GM23338 (cell line): ENCODE measurements around the gene COA8. TPM values are rescaled to one million over a fixed set of nuclear protein-coding genes. Genes with fewer than 3 reads are reported as not detected.
A peak's percentile ranks its signal among the peaks of the same experiment; 100 is the strongest.

ENCODE experiments used
- ATAC-seq: fragments of 200-7000 bp; cut with Tn5 transposase; 3 replicates; pipeline ENCODE4 v1.9.1; 2020
- DNase-seq: peaks from one replicate; pipeline ENCODE4 v3.0.0-alpha.2; 2015; ENCODE audit warnings: low spot score
- H2AFZ ChIP-seq: fragments of 200-600 bp; sonication (generic); 2 replicates; pipeline ENCODE4 v1.8.0; 2016; ENCODE audit warnings: antibody characterized with exemption, mild to moderate bottlenecking, moderate library complexity
- H3F3A ChIP-seq: fragments of 200-600 bp; sonication (generic); replicated peaks from 2 replicates; pipeline ENCODE4 v1.8.0; 2017; ENCODE audit warnings: antibody characterized with exemption, mixed run types, low read depth
- H3K27ac ChIP-seq: fragments of 200-600 bp; sonication (generic); 2 replicates; pipeline ENCODE4 v1.6.1; 2016; ENCODE audit warnings: low read depth
- H3K27me3 ChIP-seq: fragments of 200-600 bp; sonication (generic); 2 replicates; pipeline ENCODE4 v1.8.0; 2016; ENCODE audit warnings: mild to moderate bottlenecking, mixed run types, moderate library complexity; ENCODE audit not compliant: insufficient read depth
- H3K36me3 ChIP-seq: fragments of 200-600 bp; sonication (generic); 2 replicates; pipeline ENCODE4 v1.8.0; 2016; ENCODE audit warnings: mild to moderate bottlenecking; ENCODE audit not compliant: insufficient read depth
- H3K4me1 ChIP-seq: fragments of 200-600 bp; sonication (generic); 2 replicates; pipeline ENCODE4 v1.8.0; 2016; ENCODE audit warnings: mild to moderate bottlenecking, moderate library complexity; ENCODE audit not compliant: insufficient read depth
- H3K4me2 ChIP-seq: fragments of 200-600 bp; sonication (generic); 2 replicates; pipeline ENCODE4 v1.7.1; 2017; ENCODE audit warnings: mixed run types
- H3K4me3 ChIP-seq: fragments of 200-600 bp; sonication (generic); 2 replicates; pipeline ENCODE4 v1.6.1; 2016; ENCODE audit warnings: mixed run types
- H3K79me2 ChIP-seq: fragments of 200-600 bp; sonication (generic); replicated peaks from 2 replicates; pipeline ENCODE4 v1.8.0; 2017; ENCODE audit warnings: mild to moderate bottlenecking; ENCODE audit not compliant: insufficient read depth
- H3K9me2 ChIP-seq: fragments of 200-600 bp; sonication (generic); 2 replicates; pipeline ENCODE4 v1.8.0; 2017; ENCODE audit not compliant: insufficient read depth
- H4K20me1 ChIP-seq: fragments of 200-600 bp; sonication (generic); replicated peaks from 2 replicates; pipeline ENCODE4 v1.8.0; 2017; ENCODE audit warnings: mild to moderate bottlenecking; ENCODE audit not compliant: insufficient read depth
- H3K27ac Mint-ChIP-seq: 2 replicates; pipeline ENCODE4 v1.8.0; 2020; ENCODE audit warnings: inconsistent platforms, mild to moderate bottlenecking, moderate library complexity, mixed read lengths
- H3K27me3 Mint-ChIP-seq: 3 replicates; pipeline ENCODE4 v1.8.0; 2022; ENCODE audit warnings: low read depth, mild to moderate bottlenecking, moderate library complexity, mixed read lengths, inconsistent platforms; ENCODE audit not compliant: insufficient read depth, poor library complexity
- H3K36me3 Mint-ChIP-seq: 3 replicates; pipeline ENCODE4 v1.8.0; 2021; ENCODE audit warnings: low read depth, mild to moderate bottlenecking, inconsistent platforms, moderate library complexity, mixed read lengths
- H3K4me1 Mint-ChIP-seq: 3 replicates; pipeline ENCODE4 v1.8.0; 2020; ENCODE audit warnings: mild to moderate bottlenecking, inconsistent platforms, mixed read lengths
- H3K4me3 Mint-ChIP-seq: 3 replicates; pipeline ENCODE4 v1.8.0; 2021; ENCODE audit warnings: moderate library complexity, mild to moderate bottlenecking, inconsistent platforms, mixed read lengths
- H3K9me3 Mint-ChIP-seq: 3 replicates; pipeline ENCODE4 v1.8.0; 2020; ENCODE audit warnings: moderate library complexity, mild to moderate bottlenecking, inconsistent platforms, mixed read lengths
- CTCF ChIP-seq, 2 experiments: fragments of 200-600 bp in 1 of 2; sonication (generic) in 1 of 2; conservative IDR thresholded peaks; 2 replicates each; pipeline versions ENCODE4 v1.5.1 to v1.6.1; 2016 to 2017; ENCODE audit warnings: antibody characterized with exemption in 2 of 2, low read depth in 2 of 2, mild to moderate bottlenecking in 2 of 2, moderate library complexity in 1 of 2
- ETS1 ChIP-seq: IDR thresholded peaks from 2 replicates; pipeline ENCODE4 v1.6.1; 2016; ENCODE audit warnings: antibody characterized with exemption
- EZH2 ChIP-seq: fragments of 200-600 bp; sonication (generic); IDR thresholded peaks from one replicate; pipeline ENCODE4 v1.8.0; 2017; ENCODE audit warnings: antibody characterized with exemption, mild to moderate bottlenecking, low read depth; ENCODE audit not compliant: unreplicated experiment
- EZH2phosphoT487 ChIP-seq: fragments of 200-600 bp; sonication (generic); IDR thresholded peaks from one replicate; pipeline ENCODE4 v1.8.1; 2018; ENCODE audit warnings: antibody characterized with exemption; ENCODE audit not compliant: unreplicated experiment
- POLR2AphosphoS5 ChIP-seq: IDR thresholded peaks from 2 replicates; pipeline ENCODE4 v1.6.1; 2016; ENCODE audit warnings: antibody characterized with exemption, low read depth
- ZNF462 ChIP-seq: fragments of 250-450 bp; sonication (Bioruptor Pico); IDR thresholded peaks from 2 replicates; pipeline ENCODE4 v1.5.0; 2020; ENCODE audit warnings: mild to moderate bottlenecking, moderate library complexity
- long read RNA-seq: library from polyadenylated mRNA; unstranded; transcript quantifications from one replicate; pipeline ENCODE4 v2.0.0, GENCODE V29; 2020; ENCODE audit not compliant: unreplicated experiment
- polyA plus RNA-seq: library from polyadenylated mRNA; unstranded; fragments of >200 nt; fragmentation: Nextera tagmentation; extraction: Ambion mirVana; gene quantifications from 2 replicates; pipeline ENCODE4 v1.2.1, GENCODE V29; 2016
- total RNA-seq: library from RNA; depleted of rRNA; stranded (reverse); fragments of >200 nt; shearing (Covaris generic); gene quantifications from 2 replicates; pipeline ENCODE4 v1.2.3, GENCODE V29; 2014; rRNA removed

Gene COA8
- total RNA-seq (61.3 and 82.6 TPM in 2 replicates), polyA plus RNA-seq (129 and 130 TPM in 2 replicates)
- long read RNA-seq, transcript APOPT1-201 (5 exons, 2,523 nt): major isoform, 23 of 30 reads
- long read RNA-seq, partial matches to known transcripts: 0 of 30 reads
- long read RNA-seq, other reads (novel, unspliced or antisense): 3 of 30 reads

GRCh38 chr14:103562429-103563225, at the start of gene COA8, which contains the start of gene BAG5:
TSS of gene COA8 (plus strand) at chr14:103562960. CDS start at chr14:103563002, 42 bp downstream.
TSS of gene BAG5 (minus strand) at chr14:103562657. CDS start at chr14:103561164, 1,493 bp downstream.
- peaks cover 27% of the 10 kb centered on the region for H3K4me1 Mint-ChIP-seq
- Histone ChIP-seq H3K9me2 (no peaks in the 10 kb centered on the region), H3K4me1 (peaks cover 16% of the 10 kb centered on the region), H3F3A (peaks cover 32% of the 10 kb centered on the region), H3K36me3 (peaks cover 15% of the 10 kb centered on the region; the same call in 1 of the 2 replicates), H3K4me2 (peak within 1 kb of the TSS; percentile 99), H3K27ac (peak within 1 kb of the TSS; percentile 91), H4K20me1 (peaks cover 34% of the 10 kb centered on the region), H2AFZ (peak within 1 kb of the TSS; percentile 74), H3K79me2 (peaks cover 92% of the 10 kb centered on the region), H3K4me3 (peak within 1 kb of the TSS; percentile 100), H3K27me3 (no peaks in the 10 kb centered on the region)
- peak; percentile 71 for ATAC-seq
- peak; percentile 67 for TF ChIP-seq ETS1
- TF ChIP-seq CTCF (conservative IDR thresholded peaks at IDR 0.05; ENCODE audit: low read depth in 2 of 2): no peak
- peak; percentile 58 for TF ChIP-seq POLR2AphosphoS5
- no peak for TF ChIP-seq EZH2phosphoT487
- peak within 1 kb of the TSS; percentile 90 for H3K4me3 Mint-ChIP-seq
- H3K27me3 Mint-ChIP-seq: peaks cover 7% of the 10 kb centered on the region
- peak; percentile 94 for DNase-seq
- H3K9me3 Mint-ChIP-seq: no peaks in the 10 kb centered on the region; the same call in 2 of the 3 replicates
- peaks cover 37% of the 10 kb centered on the region for H3K36me3 Mint-ChIP-seq
- peak within 1 kb of the TSS; percentile 95 for H3K27ac Mint-ChIP-seq

- no peak for DNase-seq
- H3K27ac Mint-ChIP-seq: no peak overlapping the region
- no peak overlapping the region for H2AFZ ChIP-seq
- TF ChIP-seq ZNF462 (CRISPR knock-in tag) (no peak), EZH2 (no peak), ETS1 (no peak)
These were observed 48.0 kb upstream of the COA8 start for GRCh38 chr14:103514596-103515421.

More at GRCh38 chr14:103514596-103515421, 48.0 kb upstream of the COA8 start:
- no peak for ATAC-seq
- no peak overlapping the region for H3K4me3 Mint-ChIP-seq
- peaks cover 14% of the 10 kb centered on the region for H3K4me1 ChIP-seq
- H3K4me3 ChIP-seq: no peak overlapping the region
- H3F3A ChIP-seq: peaks cover 32% of the 10 kb centered on the region
- H3K4me2 ChIP-seq: no peak overlapping the region
- no peak overlapping the region for H3K27ac ChIP-seq
- H3K79me2 ChIP-seq: no peaks in the 10 kb centered on the region
- H3K27me3 Mint-ChIP-seq: peaks cover 35% of the 10 kb centered on the region
- peaks cover 20% of the 10 kb centered on the region for H3K4me1 Mint-ChIP-seq
- H3K9me2 ChIP-seq: no peaks in the 10 kb centered on the region
- H3K36me3 Mint-ChIP-seq: peaks cover 21% of the 10 kb centered on the region
- no peaks in the 10 kb centered on the region; the same call in 1 of the 2 replicates for H3K36me3 ChIP-seq
- no peaks in the 10 kb centered on the region for H3K27me3 ChIP-seq
- no peaks in the 10 kb centered on the region; the same call in 2 of the 3 replicates for H3K9me3 Mint-ChIP-seq
- peaks cover under 1% of the 10 kb centered on the region; the same call in 1 of the 2 replicates for H4K20me1 ChIP-seq
